Measurements from ENCODE around the gene PRLR. TPM values are rescaled to one million over a fixed set of nuclear protein-coding genes. Genes with fewer than 3 reads are reported as not detected.

Gene PRLR
- total RNA-seq, 1 experiment from 2014 or later = 0.59 TPM

- TF ChIP-seq CTCF (IDR thresholded peaks at IDR 0.05; ENCODE audit: unreplicated experiment) = no peak
- no peak for DNase-seq
- H3K27me3 Mint-ChIP-seq (ENCODE audit: unreplicated experiment) = no peaks in the 10 kb centered on the region
- H3K4me3 Mint-ChIP-seq (ENCODE audit: low read depth, unreplicated experiment) = no peak overlapping the region
- CTCF ChIA-PET = no interaction called here
- BruUV-seq (replicated peaks) = no TSS peak
- no peak overlapping the region for H3K27ac Mint-ChIP-seq (ENCODE audit: unreplicated experiment)
- no peaks in the 10 kb centered on the region for H3K36me3 Mint-ChIP-seq (ENCODE audit: insufficient read depth, unreplicated experiment)
- no peaks in the 10 kb centered on the region for H3K4me1 Mint-ChIP-seq (ENCODE audit: low read depth, unreplicated experiment)
- intact Hi-C loops (cut with micrococcal nuclease; ENCODE audit: unreplicated experiment) = no loop called here
- H3K9me3 Mint-ChIP-seq (ENCODE audit: low read depth, unreplicated experiment) = peaks cover 6% of the 10 kb centered on the region
These were observed 88.5 kb downstream of the PRLR start for GRCh38 chr5:35141739-35142138.

DNA sequence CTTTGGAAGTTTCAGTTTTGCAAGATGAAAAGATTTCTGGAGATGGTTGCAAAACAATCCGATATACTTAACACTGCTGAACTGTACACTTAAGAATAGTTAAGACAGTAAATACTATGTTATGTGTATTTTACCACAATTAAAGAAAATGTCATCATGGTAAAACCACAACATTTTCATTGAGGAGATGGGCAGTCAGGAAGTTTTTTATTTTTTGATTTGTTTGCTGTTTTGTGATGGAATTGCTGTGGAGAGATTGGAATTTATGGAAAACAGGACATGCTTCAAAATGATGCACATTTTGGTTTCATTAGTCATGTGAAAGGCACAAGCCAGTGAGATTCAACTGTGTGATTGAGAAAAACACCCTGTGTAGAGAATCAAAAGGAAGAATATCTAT lies 92.1 kb downstream of the PRLR start:
- peaks cover 8% of the 10 kb centered on the region for H3K9me3 Mint-ChIP-seq (ENCODE audit: low read depth, unreplicated experiment)
- no peak for TF ChIP-seq CTCF (IDR thresholded peaks at IDR 0.05; ENCODE audit: unreplicated experiment)
- DNase-seq = no peak
- H3K36me3 Mint-ChIP-seq (ENCODE audit: insufficient read depth, unreplicated experiment) = no peaks in the 10 kb centered on the region
- BruUV-seq (replicated peaks) = no TSS peak
- H3K4me3 Mint-ChIP-seq (ENCODE audit: low read depth, unreplicated experiment) = no peak overlapping the region
- no peaks in the 10 kb centered on the region for H3K4me1 Mint-ChIP-seq (ENCODE audit: low read depth, unreplicated experiment)
- H3K27ac Mint-ChIP-seq (ENCODE audit: unreplicated experiment) = no peak overlapping the region
- intact Hi-C loops (cut with micrococcal nuclease; ENCODE audit: unreplicated experiment) = no loop called here
- CTCF ChIA-PET = interaction anchor here (1.1 kb wide), 1 partner anchor 13 kb away, joined by 3 read pairs; no protein-coding TSS in a partner anchor
- H3K27me3 Mint-ChIP-seq (ENCODE audit: unreplicated experiment) = no peaks in the 10 kb centered on the region

GRCh38 chr5:35136386-35136785 lies 93.9 kb downstream of the PRLR start:
- Mint-ChIP-seq H3K4me1 (ENCODE audit: low read depth, unreplicated experiment) (no peaks in the 10 kb centered on the region), H3K36me3 (ENCODE audit: insufficient read depth, unreplicated experiment) (no peaks in the 10 kb centered on the region), H3K27me3 (ENCODE audit: unreplicated experiment) (no peaks in the 10 kb centered on the region), H3K9me3 (ENCODE audit: low read depth, unreplicated experiment) (peaks cover 6% of the 10 kb centered on the region), H3K4me3 (ENCODE audit: low read depth, unreplicated experiment) (no peak overlapping the region), H3K27ac (ENCODE audit: unreplicated experiment) (no peak overlapping the region)
- DNase-seq = no peak
- intact Hi-C loops (cut with micrococcal nuclease; ENCODE audit: unreplicated experiment) = no loop called here
- CTCF ChIA-PET = interaction anchor here (0.5 kb wide), 1 partner anchor 839 kb away, joined by 3 read pairs; no protein-coding TSS in a partner anchor
- BruUV-seq (replicated peaks) = no TSS peak
- no peak for TF ChIP-seq CTCF (IDR thresholded peaks at IDR 0.05; ENCODE audit: unreplicated experiment)

DNA sequence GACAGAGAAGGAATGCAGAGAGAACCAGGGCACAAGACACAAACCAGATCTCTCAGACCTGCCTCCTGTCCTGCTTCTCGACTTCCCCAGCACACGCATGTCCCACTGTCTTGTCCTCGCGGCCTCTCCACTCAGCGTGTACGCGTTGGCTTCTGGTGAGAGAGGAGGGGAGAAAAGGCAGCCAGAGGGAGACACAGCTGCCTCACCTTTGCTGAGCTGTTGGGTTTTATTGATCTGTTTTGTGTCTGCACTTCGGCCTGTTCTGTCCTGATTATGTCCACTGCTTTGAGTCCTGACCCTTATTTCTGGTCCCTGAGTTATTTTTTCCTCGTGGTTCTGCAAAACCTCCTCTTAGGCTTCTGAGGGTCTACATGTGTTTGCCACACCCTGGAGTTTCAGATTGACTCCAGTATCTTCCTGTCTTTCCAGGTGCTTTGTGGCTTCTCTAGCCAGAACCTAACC lies 95.0 kb downstream of the PRLR start:
- Mint-ChIP-seq H3K36me3 (ENCODE audit: insufficient read depth, unreplicated experiment) (no peaks in the 10 kb centered on the region), H3K27ac (ENCODE audit: unreplicated experiment) (no peak overlapping the region), H3K4me1 (ENCODE audit: low read depth, unreplicated experiment) (no peaks in the 10 kb centered on the region), H3K9me3 (ENCODE audit: low read depth, unreplicated experiment) (peaks cover 11% of the 10 kb centered on the region), H3K4me3 (ENCODE audit: low read depth, unreplicated experiment) (no peak overlapping the region), H3K27me3 (ENCODE audit: unreplicated experiment) (no peaks in the 10 kb centered on the region)
- TF ChIP-seq CTCF (IDR thresholded peaks at IDR 0.05; ENCODE audit: unreplicated experiment) = no peak
- no peak for DNase-seq
- BruUV-seq (replicated peaks) = no TSS peak
- intact Hi-C loops (cut with micrococcal nuclease; ENCODE audit: unreplicated experiment) = no loop called here
- CTCF ChIA-PET = interaction anchor here (0.8 kb wide), 1 partner anchor 15 kb away, joined by 3 read pairs; no protein-coding TSS in a partner anchor

All from Calu3 (cell line).